Testis (tissue), 3 donors: ENCODE data around the gene HHIPL1. TPM values are rescaled to one million over a fixed set of nuclear protein-coding genes. Genes with fewer than 3 reads are reported as not detected.

Source experiments
- DNase-seq: peaks from one replicate; pipeline ENCODE4 v3.0.0-alpha.2; 2019
- H3K27ac ChIP-seq, 2 donors: fragments of 200-600 bp; sonication (generic); one replicate each; pipeline ENCODE4 v1.5.1; 2019
- H3K27me3 ChIP-seq: fragments of 200-600 bp; sonication (generic); one replicate; pipeline ENCODE4 v1.5.1; 2019
- H3K36me3 ChIP-seq: fragments of 200-600 bp; sonication (generic); one replicate; pipeline ENCODE4 v1.5.1; 2017; ENCODE audit warnings: low read depth; ENCODE audit errors: missing control alignments
- H3K4me1 ChIP-seq: fragments of 200-600 bp; sonication (generic); one replicate; pipeline ENCODE4 v1.5.1; 2019
- H3K4me3 ChIP-seq, 2 donors: fragments of 200-600 bp; sonication (generic); one replicate each; pipeline ENCODE4 v1.5.1; 2017 to 2019
- H3K9me3 ChIP-seq: fragments of 200-600 bp; sonication (generic); one replicate; pipeline ENCODE4 v1.5.1; 2017
- CTCF ChIP-seq, 3 experiments: fragments of 450-650 bp in 2 of 3; fragments of 200-600 bp in 1 of 3; sonication (generic) in 1 of 3; IDR thresholded peaks; one replicate each; pipeline ENCODE4 v1.5.1; 2016 to 2019; ENCODE audit warnings: antibody characterized with exemption in 3 of 3, mild to moderate bottlenecking in 2 of 3, moderate library complexity in 1 of 3
- POLR2A ChIP-seq: fragments of 450-650 bp; IDR thresholded peaks from one replicate; pipeline ENCODE4 v1.6.1; 2017; ENCODE audit warnings: antibody characterized with exemption, mild to moderate bottlenecking, moderate library complexity
- WGBS, 2 donors: methylation state at CpG; one replicate each; pipeline ENCODE4 v1.1.5; 2018; 5-methylcytosine and 5-hydroxymethylcytosine counted together
- intact Hi-C: fragments of 100-400 bp; cut with DNase I; formaldehyde crosslinking; loops from one replicate; pipeline ENCODE4 v1.15.1; 2023; ENCODE audit warnings: low total_unique reads
- polyA plus RNA-seq: library from polyadenylated mRNA; stranded (reverse); fragments of 350-450 nt; fragmentation: Illumina TruSeq; extraction: RNeasy Lipid Tissue Mini Kit (QIAGEN cat#74804); gene quantifications from one replicate; pipeline ENCODE4 v1.2.3, GENCODE V29; 2014; ENCODE audit warnings: low read depth, low replicate concordance; ENCODE audit not compliant: insufficient read depth
- total RNA-seq, 2 donors: library from RNA; depleted of rRNA; stranded (reverse); fragments of >200 nt; gene quantifications; one replicate each; pipeline ENCODE4 v1.2.3, GENCODE V29; 2016

Gene HHIPL1
- total and polyA plus RNA-seq, 3 donors from 2014 or later: 1.0 to 3.9 (median 2.7) TPM

- H3K36me3 ChIP-seq: no peaks in the 10 kb centered on the region
- TF ChIP-seq POLR2A (no peak), CTCF (IDR thresholded peaks at IDR 0.05) (no peak)
- intact Hi-C loops: no loop called here
- 82 to 89% methylated on average over 12 of the region's 12 CpGs for WGBS, 2 donors
- H3K27ac ChIP-seq: no peak overlapping the region
- peaks cover 2% of the 10 kb centered on the region for H3K4me1 ChIP-seq
- no peak overlapping the region for H3K4me3 ChIP-seq
- H3K27me3 ChIP-seq: no peaks in the 10 kb centered on the region
- no peaks in the 10 kb centered on the region for H3K9me3 ChIP-seq
- no peak for DNase-seq
Observed at GRCh38 chr14:99664937-99665273, 20.0 kb downstream of the HHIPL1 start.

GRCh38 chr14:99666533-99666932, 21.6 kb downstream of the HHIPL1 start:
- 73 to 79% methylated on average over 4 to 6 of the region's 6 CpGs for WGBS, 2 donors
- Histone ChIP-seq H3K4me1 (no peaks in the 10 kb centered on the region), H3K36me3 (no peaks in the 10 kb centered on the region), H3K4me3 (no peak overlapping the region), H3K9me3 (no peaks in the 10 kb centered on the region), H3K27me3 (no peaks in the 10 kb centered on the region), H3K27ac (no peak overlapping the region)
- no peak for TF ChIP-seq POLR2A
- TF ChIP-seq CTCF (IDR thresholded peaks at IDR 0.05): no peak
- DNase-seq: no peak
- intact Hi-C loops: no loop called here

GRCh38 chr14:99667045-99667444, 22.1 kb downstream of the HHIPL1 start:
- H3K9me3 ChIP-seq: no peaks in the 10 kb centered on the region
- H3K36me3 ChIP-seq: no peaks in the 10 kb centered on the region
- no peaks in the 10 kb centered on the region for H3K4me1 ChIP-seq
- H3K4me3 ChIP-seq: no peak overlapping the region
- DNase-seq: no peak
- intact Hi-C loops: no loop called here
- WGBS, 2 donors: 75 to 83% methylated on average over 2 of the region's 2 CpGs
- TF ChIP-seq CTCF (IDR thresholded peaks at IDR 0.05) (no peak), POLR2A (no peak)
- no peaks in the 10 kb centered on the region for H3K27me3 ChIP-seq
- H3K27ac ChIP-seq: no peak overlapping the region

GRCh38 chr14:99667821-99668220, 22.9 kb downstream of the HHIPL1 start:
- Histone ChIP-seq H3K36me3 (no peaks in the 10 kb centered on the region), H3K27me3 (no peaks in the 10 kb centered on the region), H3K9me3 (no peaks in the 10 kb centered on the region), H3K4me1 (no peaks in the 10 kb centered on the region), H3K27ac (no peak overlapping the region), H3K4me3 (no peak overlapping the region)
- no peak for DNase-seq
- whole genome bisulfite sequencing, 2 donors: 82 to 96% methylated on average over 4 to 9 of the region's 9 CpGs
- intact Hi-C loops: no loop called here
- TF ChIP-seq CTCF (IDR thresholded peaks at IDR 0.05) (no peak), POLR2A (no peak)
